IPS DF 6.9 (cell line): ENCODE results near the gene ACTA2.

ENCODE experiments used
- DNase-seq: peaks from one replicate; pipeline ENCODE4 v3.0.0-alpha.2; 2013; ENCODE audit warnings: low read depth, low spot score
- H3K27ac ChIP-seq: one replicate; pipeline ENCODE4 v1.5.1; 2013; ENCODE audit warnings: low read length, control low read depth
- H3K27me3 ChIP-seq: 2 replicates; pipeline ENCODE4 v1.6.1; 2013; ENCODE audit warnings: mild to moderate bottlenecking, low read length; ENCODE audit not compliant: control insufficient read depth, insufficient read depth
- H3K36me3 ChIP-seq: 2 replicates; pipeline ENCODE4 v1.6.1; 2013; ENCODE audit warnings: low read length; ENCODE audit not compliant: control insufficient read depth, insufficient read depth
- H3K4me1 ChIP-seq: 2 replicates; pipeline ENCODE4 v1.6.1; 2013; ENCODE audit warnings: low read length; ENCODE audit not compliant: control insufficient read depth, insufficient read depth
- H3K4me3 ChIP-seq: 2 replicates; pipeline ENCODE4 v1.5.1; 2013; ENCODE audit warnings: mild to moderate bottlenecking, low read length
- H3K9me3 ChIP-seq: 2 replicates; pipeline ENCODE4 v1.6.1; 2013; ENCODE audit warnings: low read length, inconsistent platforms; ENCODE audit not compliant: control insufficient read depth, insufficient read depth
- WGBS: extraction: QIAGEN DNeasy Blood & Tissue Kit; methylation state at CpG from one replicate; pipeline ENCODE4 v1.1.7; 2013; ENCODE audit warnings: mixed read lengths, missing lambda C conversion rate; ENCODE audit not compliant: insufficient read length, insufficient coverage; 5-methylcytosine and 5-hydroxymethylcytosine counted together

Gene ACTA2

DNA sequence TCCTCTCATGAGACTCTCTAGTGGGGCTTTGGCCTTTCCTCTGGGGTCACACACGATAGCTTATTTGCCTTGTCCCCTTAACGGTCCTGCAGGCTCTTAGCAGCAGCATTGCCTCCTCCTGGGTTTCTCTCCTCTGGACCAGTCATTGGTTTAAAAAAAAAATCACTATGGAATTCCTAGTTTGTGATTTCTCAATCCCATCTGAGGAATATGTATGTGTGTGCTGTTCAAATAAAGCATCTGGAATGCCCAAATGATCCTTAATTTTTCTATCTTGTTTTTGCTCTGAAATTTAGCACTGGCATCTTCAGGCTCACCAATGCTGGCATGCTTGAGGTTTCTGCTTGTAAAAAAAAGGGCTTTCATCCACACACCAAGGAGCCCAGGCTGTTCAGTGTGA is 30.5 kb downstream of the ACTA2 start:
- no peaks in the 10 kb centered on the region for H3K36me3 ChIP-seq
- H3K27me3 ChIP-seq = no peaks in the 10 kb centered on the region
- H3K9me3 ChIP-seq = no peaks in the 10 kb centered on the region
- H3K27ac ChIP-seq = no peak overlapping the region
- H3K4me3 ChIP-seq = no peak overlapping the region
- no CpG with 5 or more reads among the region's 2 CpGs for WGBS
- H3K4me1 ChIP-seq = no peaks in the 10 kb centered on the region
- no peak for DNase-seq

- Histone ChIP-seq H3K36me3 (no peaks in the 10 kb centered on the region), H3K27ac (no peak overlapping the region), H3K27me3 (no peaks in the 10 kb centered on the region), H3K9me3 (no peaks in the 10 kb centered on the region), H3K4me3 (no peak overlapping the region), H3K4me1 (no peaks in the 10 kb centered on the region)
- DNase-seq = no peak
- no CpG with 5 or more reads among the region's 3 CpGs for WGBS
These were observed 31.5 kb downstream of the ACTA2 start for GRCh38 chr10:88920986-88921593.

- Histone ChIP-seq H3K4me1 (no peaks in the 10 kb centered on the region), H3K36me3 (no peaks in the 10 kb centered on the region)
- WGBS = no CpG with 5 or more reads among the region's 2 CpGs
These were observed 32.4 kb downstream of the ACTA2 start for GRCh38 chr10:88920198-88920597.

DNA sequence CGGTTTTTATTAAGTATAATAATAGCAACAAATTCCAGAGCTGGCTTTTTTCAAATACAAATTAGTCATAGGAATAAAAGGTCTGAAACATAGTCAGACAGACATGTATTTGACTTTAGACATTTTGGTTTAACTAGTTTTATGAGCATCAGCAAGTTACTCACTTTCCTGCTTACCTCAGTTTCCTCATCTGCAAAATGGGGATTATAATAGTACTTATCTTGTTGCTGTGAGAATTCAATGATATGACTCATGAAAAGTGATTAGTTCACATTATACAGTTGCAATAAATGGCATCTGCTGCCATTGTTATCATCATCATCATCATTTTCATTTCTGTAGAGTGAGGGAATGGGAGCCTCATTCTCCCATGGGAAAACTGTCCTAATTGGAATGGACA is 33.5 kb downstream of the ACTA2 start:
- H3K9me3 ChIP-seq = no peaks in the 10 kb centered on the region
- no peaks in the 10 kb centered on the region for H3K27me3 ChIP-seq
- no peak overlapping the region for H3K27ac ChIP-seq
- H3K36me3 ChIP-seq = no peaks in the 10 kb centered on the region
- no peak for DNase-seq
- no peaks in the 10 kb centered on the region for H3K4me1 ChIP-seq
- no peak overlapping the region for H3K4me3 ChIP-seq
- WGBS = no CpG with 5 or more reads among the region's 1 CpG

More at GRCh38 chr10:88920198-88920597, 32.4 kb downstream of the ACTA2 start:
- Histone ChIP-seq H3K9me3 (no peaks in the 10 kb centered on the region), H3K27ac (no peak overlapping the region), H3K27me3 (no peaks in the 10 kb centered on the region), H3K4me3 (no peak overlapping the region)
- no peak for DNase-seq

DNA sequence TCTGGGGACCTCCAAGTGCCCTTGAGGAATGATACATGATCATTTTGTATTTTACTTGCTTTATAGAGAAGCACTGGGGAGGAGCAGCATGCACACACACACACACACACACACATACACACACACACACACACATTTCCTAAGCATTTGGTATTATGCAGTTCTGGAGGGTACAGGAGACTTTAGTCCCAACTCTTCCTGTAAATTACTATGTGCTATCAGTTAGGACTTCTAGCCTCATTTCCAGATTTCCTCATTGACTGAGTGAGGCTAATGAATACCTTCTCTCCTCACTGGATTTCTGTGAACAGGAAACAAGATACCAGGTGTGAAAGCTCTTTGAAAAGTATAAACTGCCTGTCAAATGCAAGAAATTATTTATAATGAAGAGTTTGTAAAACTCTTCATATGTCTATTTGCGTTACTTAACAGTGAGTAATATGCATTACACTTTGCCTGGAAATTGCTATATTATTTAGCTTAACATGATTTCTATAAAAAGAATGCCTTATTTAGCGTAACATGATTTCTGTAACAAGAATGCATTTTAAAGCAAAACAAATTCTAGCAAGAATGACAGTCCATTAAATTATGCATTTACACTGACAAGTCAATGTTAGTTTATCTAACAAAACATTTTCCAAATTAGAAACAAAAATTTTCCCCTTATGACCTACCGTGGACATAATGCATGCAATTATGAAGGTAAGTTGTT is 34.2 kb downstream of the ACTA2 start:
- no peaks in the 10 kb centered on the region for H3K36me3 ChIP-seq

GRCh38 chr10:88916986-88917385 is 35.6 kb downstream of the ACTA2 start:
- Histone ChIP-seq H3K9me3 (no peaks in the 10 kb centered on the region), H3K36me3 (no peaks in the 10 kb centered on the region), H3K27me3 (no peaks in the 10 kb centered on the region), H3K27ac (no peak overlapping the region), H3K4me3 (no peak overlapping the region), H3K4me1 (no peaks in the 10 kb centered on the region)
- DNase-seq = no peak
- WGBS = no CpG with 5 or more reads among the region's 3 CpGs

More for the DNA sequence above, 34.2 kb downstream of the ACTA2 start:
- no CpG with 5 or more reads among the region's 3 CpGs for WGBS
- Histone ChIP-seq H3K4me3 (no peak overlapping the region), H3K27me3 (no peaks in the 10 kb centered on the region), H3K27ac (no peak overlapping the region), H3K4me1 (no peaks in the 10 kb centered on the region), H3K9me3 (no peaks in the 10 kb centered on the region)
- DNase-seq = no peak

DNA sequence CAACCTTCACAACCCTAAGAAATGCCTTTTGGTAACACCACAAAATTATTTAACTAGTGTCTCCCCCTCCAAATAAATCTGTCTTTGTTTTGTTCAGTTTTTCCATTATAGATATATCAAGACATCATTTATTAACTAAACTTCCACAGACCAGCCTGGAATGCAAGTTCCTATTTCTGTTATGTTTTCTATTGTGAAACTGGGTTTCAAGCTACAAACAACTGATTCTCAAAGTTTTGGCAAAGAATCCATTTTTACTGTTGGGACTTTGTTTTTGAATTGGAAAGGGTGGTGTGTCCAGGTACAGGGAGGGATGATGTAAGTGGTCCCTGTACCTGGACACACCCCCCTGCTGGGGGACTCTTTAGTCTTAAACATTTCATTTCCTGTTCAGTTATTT is 36.3 kb downstream of the ACTA2 start:
- Histone ChIP-seq H3K36me3 (no peaks in the 10 kb centered on the region), H3K9me3 (no peaks in the 10 kb centered on the region), H3K4me3 (no peak overlapping the region), H3K27me3 (no peaks in the 10 kb centered on the region), H3K4me1 (no peaks in the 10 kb centered on the region), H3K27ac (no peak overlapping the region)
- DNase-seq = no peak

DNA sequence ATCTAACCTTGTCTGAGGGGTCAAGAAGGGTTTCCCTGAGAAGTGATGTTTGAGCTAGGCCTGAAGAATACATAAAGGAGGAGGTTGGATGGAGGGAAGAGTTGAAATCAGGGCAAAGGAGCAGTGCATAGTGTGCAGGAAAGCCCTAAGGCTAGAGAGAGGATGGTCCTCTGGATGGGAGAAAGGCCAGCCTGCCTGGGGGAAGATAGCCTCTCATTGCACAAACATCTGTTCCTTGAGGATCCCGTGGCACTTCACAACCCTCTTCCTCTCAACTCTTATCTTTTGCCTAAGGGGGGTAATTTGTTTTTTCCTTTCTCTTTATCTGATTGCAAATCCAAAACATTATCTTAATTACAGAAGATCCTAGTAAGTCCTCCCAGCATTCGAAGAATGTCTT is 36.8 kb downstream of the ACTA2 start:
- no peak for DNase-seq
- H3K4me1 ChIP-seq = no peaks in the 10 kb centered on the region
- H3K36me3 ChIP-seq = no peaks in the 10 kb centered on the region
- H3K27me3 ChIP-seq = no peaks in the 10 kb centered on the region
- no peaks in the 10 kb centered on the region for H3K9me3 ChIP-seq
- no CpG with 5 or more reads among the region's 2 CpGs for WGBS
- H3K4me3 ChIP-seq = no peak overlapping the region
- H3K27ac ChIP-seq = no peak overlapping the region

DNA sequence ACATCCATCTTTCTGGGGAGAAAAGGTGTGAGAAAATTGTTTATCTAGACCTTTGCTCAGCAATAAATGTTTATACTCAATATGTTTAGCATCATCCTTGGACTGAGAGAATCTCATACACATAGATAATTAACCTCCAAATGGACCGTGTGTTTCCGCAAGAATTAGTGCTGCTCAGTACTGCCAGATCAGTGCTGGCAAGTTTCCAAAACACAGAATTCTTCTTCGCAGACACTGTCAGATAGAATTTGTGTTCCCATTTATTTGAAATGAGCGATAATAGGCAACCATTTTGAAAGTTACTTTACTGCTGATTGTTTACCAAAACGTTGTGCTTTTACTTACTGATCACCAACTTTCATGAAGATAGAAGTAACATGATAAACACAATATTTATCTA is 38.8 kb downstream of the ACTA2 start:
- no peaks in the 10 kb centered on the region for H3K9me3 ChIP-seq
- H3K27me3 ChIP-seq = no peaks in the 10 kb centered on the region
- no peaks in the 10 kb centered on the region for H3K4me1 ChIP-seq
- no peak for DNase-seq
- no peak overlapping the region for H3K4me3 ChIP-seq
- no CpG with 5 or more reads among the region's 5 CpGs for WGBS
- no peaks in the 10 kb centered on the region for H3K36me3 ChIP-seq
- H3K27ac ChIP-seq = no peak overlapping the region

- Histone ChIP-seq H3K4me3 (no peak overlapping the region), H3K27ac (no peak overlapping the region), H3K9me3 (no peaks in the 10 kb centered on the region), H3K4me1 (no peaks in the 10 kb centered on the region), H3K27me3 (no peaks in the 10 kb centered on the region), H3K36me3 (no peaks in the 10 kb centered on the region)
- WGBS = no CpG with 5 or more reads among the region's 9 CpGs
- DNase-seq = no peak
These were observed 39.4 kb downstream of the ACTA2 start for GRCh38 chr10:88913127-88913526.

DNA sequence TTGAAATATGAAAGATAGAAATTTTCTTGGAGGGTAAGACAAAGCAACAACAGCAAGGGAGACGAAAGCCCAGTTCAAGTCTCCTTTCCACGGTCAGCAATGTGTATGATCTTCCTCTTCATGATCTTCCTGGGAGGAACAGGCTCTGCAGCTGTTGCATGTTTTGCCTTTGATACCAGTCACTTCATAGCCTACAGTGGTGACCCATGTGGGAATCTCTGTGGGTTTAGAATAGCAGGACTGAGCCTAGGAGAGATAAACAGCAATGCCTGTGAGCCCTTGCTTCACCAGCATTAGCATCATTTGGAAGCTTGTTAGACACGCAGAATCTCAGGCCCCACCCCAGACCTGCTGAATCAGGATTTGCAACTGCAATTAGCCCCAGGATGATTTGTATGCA is 40.7 kb downstream of the ACTA2 start:
- Histone ChIP-seq H3K27me3 (no peaks in the 10 kb centered on the region), H3K27ac (no peak overlapping the region), H3K9me3 (no peaks in the 10 kb centered on the region), H3K4me1 (no peaks in the 10 kb centered on the region), H3K4me3 (no peak overlapping the region), H3K36me3 (no peaks in the 10 kb centered on the region)
- WGBS = no CpG with 5 or more reads among the region's 3 CpGs
- DNase-seq = no peak
